Superior temporal gyrus (tissue), 1 donor: ENCODE data around the gene SPEM2.
A peak's percentile ranks its signal among the peaks of the same experiment; 100 is the strongest.

Source experiments
- DNase-seq: peaks from one replicate; pipeline ENCODE4 v3.0.0-alpha.2; 2016; ENCODE audit errors: extremely low spot score

Gene SPEM2

DNA sequence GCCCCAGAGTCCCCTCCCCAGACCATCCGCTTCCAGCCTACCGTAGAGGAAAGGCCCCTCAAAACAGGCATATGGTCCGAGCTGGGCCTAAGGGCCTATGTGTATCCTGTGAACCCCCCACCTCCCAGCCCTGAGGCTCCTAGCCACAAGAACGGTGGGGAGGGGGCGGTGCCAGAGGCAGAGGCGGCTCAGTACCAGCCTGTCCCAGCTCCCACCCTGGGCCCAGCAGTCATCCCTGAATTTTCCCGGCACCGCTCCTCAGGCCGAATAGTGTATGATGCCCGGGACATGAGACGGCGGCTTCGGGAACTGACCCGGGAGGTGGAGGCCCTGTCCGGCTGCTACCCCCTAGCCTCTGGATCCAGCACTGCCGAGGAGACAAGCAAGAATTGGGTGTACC lies 4.2 kb upstream of the SPEM2 start:
- no peak for DNase-seq

DNA sequence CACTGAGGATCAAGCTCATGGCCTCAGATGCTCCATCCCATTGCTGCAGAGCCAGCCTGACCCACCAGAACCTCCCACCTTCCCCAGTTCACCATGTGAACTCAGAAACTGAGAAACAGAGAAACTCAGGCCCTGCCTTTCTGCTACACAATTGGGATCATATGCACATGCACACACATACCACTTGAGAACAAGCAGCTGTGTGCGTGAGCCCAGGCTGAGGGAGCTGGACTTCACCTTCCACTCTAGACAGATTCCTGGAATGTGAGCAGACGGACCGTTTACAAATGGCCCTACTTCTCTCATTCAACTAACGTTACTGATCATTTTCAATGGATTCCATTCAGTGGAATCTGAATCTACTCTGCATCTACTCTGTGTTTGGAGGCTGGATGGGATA lies 1.7 kb upstream of the SPEM2 start:
- DNase-seq, result no peak

DNA sequence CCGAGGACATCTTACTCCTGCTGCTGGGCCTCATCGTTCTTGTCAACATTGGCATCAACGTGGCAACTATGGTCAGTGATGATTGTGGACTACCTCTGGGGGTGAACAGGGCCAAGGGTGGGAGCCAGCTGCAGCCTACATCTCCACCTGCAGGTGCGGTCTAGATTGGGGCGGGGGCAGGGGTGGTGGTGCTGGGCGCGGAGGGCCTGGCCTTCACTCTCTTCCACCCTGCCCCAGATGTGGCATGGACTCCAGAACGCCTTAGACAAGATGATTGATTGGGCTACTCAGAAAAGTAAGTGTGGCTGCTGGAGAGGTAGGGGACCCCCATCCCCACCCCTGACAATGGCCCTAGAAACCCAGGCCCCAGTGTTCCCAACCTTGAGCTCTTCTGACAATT lies 340 bp downstream of the SPEM2 start:
- no peak for DNase-seq

DNA sequence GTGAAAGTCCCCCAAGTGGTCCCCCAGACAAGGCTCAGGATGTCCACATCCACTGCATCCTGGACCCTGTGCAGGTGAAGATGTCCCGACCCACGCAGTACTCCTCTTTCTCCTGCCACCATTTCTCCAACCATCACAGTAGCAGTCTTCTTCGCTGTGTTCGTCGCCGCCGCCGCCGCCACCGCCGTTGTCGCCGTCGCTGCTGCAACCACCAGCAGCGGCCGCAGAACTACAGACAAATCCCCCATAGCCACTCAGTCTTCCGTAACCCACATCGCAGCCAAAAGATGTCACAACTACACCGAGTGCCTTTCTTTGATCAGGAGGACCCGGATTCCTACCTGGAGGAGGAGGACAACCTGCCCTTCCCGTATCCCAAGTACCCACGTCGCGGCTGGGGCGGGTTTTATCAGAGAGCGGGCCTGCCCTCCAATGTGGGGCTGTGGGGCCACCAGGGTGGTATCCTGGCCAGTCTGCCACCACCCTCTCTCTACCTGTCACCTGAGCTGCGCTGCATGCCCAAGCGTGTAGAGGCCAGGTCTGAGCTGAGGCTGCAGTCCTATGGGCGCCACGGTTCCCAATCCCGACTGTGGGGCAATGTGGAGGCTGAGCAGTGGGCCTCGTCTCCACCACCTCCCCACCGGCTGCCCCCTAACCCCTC lies 917 bp downstream of the SPEM2 start:
- no peak for DNase-seq

DNA sequence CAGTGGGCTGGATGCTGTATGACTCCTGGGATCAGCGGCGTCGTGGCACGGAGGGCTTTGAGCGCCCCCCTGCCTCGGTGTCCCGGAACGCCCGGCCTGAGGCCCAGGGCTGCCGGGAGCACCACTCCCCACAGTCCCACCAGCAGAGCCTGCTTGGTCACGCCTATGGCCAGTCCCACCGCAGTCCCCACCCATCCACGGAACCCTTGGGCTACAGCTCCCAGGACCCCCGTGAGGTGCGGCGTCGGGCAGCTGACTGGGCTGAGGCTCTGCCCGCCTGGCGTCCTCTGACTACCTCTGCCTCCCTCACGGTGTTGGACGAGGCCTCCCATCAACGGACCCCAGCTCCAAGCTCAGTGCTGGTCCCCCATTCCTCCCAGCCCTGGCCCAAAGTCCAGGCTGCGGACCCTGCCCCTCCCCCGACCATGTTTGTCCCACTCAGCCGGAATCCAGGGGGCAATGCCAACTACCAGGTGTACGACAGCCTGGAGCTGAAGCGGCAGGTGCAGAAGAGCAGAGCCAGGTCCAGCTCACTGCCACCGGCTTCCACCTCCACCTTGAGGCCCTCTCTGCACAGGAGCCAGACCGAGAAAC lies 1.6 kb downstream of the SPEM2 start:
- no peak for DNase-seq

DNA sequence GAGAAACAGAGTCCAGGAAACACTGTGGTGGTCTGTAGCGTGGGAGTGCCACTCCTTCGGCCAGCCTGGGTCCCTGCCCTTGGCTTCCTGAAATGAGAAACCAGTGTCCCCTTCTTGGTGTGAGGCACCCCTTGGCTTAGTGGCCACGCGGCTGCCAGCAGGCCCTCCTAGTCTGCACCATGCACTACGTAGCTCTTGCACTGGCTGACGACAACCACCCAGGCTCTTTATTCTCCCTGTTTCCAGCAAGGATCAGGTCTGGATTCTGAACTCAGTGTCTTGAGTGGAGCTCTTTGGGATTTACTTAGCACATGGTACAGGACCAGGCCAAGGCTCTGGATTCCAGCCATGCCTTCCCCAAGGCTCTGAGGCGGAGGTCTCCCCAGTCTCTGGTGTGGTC lies 2.1 kb downstream of the SPEM2 start:
- no peak for DNase-seq

DNA sequence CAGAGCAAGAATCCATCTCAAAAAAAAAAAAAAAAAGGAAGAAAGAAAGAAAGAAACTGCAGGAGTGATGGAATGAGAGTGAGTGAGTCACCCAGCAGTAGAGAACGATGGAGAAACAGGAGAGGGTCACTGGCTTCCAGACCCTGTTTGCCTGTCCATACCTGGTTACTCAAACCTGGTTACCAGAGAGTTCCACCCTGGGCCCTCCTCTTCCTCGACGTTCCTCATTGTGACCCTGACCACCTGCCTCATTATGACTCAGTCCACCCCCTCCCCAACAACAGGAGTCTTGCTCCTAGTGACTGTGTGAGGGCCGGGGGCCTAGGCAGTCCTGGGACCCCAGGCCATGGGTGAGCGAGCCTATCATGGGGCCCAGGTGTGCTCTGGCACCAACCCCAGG lies 3.1 kb downstream of the SPEM2 start, which contains the start of gene SPEM3:
SPEM3 (plus strand) TSS at position 301 of the 400 bp plus-strand sequence; CDS start at position 347, 46 bp downstream.
- no peak for DNase-seq

DNA sequence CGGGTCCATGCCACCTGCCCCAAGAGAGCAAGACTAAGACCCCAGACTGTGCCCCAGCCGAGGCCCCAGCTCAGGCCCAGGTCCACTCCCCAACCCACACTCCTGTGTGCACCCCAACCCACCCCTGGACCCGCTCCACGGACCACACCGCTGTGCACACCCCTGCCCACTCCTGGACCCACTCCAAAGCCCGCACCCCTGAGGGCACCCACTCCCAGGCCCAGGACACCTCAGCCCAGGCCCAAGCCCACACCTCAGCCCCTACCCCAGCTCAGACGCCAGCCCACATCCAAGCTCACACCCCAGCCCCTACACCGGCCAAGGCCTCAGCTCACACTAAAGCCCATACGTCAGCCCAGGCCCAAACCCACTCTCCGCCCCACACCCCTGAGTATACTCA lies 4.3 kb downstream of the SPEM2 start:
- no peak for DNase-seq

DNA sequence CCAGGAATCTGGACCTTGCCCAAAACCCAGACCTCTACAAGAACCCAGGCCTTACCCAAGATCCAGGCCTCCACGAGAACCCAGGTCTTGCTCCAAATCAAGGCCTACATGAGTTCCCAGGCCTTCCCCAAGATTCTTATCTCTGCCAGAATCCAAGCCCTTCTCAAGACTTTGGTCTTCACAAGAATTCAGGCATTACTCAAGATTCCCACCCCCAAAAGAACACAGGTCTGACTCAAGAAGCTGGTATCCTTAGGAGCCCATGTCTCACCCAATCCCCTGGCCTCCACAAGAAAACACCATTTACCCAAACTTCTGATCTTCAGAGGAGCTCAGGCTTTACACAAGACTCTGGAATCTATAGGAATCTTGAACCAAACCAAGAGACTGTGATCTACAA lies 5.8 kb downstream of the SPEM2 start:
- no peak for DNase-seq

DNA sequence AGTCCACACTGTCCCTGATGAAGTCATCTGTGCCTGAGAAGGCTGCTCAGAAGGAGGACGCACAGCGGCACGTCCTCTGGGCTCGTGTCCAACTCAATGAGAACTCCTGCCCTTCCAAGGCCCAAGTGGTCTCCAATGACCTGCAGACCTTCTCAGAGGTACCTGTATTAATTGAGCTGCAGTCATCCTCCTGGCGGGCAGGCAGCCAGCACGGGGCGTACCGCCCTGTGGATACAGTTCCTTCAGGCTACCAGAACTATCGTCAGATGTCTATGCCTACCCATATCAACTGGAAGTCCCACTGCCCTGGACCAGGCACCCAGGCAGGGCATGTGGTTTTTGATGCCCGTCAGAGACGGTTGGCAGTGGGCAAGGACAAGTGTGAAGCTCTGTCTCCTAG lies 6.9 kb downstream of the SPEM2 start:
- DNase-seq, result no peak

DNA sequence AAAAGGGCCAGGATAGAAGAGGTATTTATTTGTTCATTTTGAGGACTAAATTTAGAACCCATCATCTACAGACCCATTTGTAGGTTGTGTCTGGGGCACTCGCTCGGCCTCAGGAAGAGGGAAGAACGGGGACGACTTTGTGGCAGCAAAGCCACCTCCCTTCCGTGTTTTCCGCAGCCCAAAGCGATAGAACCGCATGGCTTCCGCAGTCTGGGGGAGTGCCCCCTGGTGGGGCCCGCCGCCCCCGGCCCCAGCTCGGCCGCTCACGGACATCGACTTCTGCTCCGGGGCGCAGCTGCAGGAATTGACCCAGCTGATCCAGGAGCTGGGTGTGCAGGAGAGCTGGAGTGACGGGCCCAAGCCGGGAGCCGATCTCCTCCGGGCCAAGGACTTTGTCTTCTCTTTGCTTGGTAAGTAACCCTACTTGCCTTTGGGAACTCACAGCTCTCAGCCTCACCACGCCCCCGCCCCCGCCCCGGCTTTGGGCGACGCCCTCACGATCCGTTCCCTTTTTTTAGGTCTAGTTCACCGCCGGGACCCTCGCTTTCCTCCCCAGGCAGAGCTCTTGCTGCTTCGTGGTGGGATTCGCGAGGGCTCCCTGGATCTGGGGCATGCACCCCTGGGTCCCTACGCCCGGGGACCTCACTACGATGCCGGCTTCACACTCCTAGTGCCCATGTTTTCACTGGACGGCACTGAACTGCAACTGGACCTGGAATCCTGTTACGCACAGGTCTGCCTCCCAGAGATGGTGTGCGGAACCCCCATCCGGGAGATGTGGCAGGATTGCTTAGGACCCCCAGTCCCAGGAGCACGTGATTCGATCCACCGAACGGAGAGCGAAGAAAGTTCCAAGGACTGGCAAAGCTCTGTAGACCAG lies 10.5 kb downstream of the SPEM2 start:
- no peak for DNase-seq

DNA sequence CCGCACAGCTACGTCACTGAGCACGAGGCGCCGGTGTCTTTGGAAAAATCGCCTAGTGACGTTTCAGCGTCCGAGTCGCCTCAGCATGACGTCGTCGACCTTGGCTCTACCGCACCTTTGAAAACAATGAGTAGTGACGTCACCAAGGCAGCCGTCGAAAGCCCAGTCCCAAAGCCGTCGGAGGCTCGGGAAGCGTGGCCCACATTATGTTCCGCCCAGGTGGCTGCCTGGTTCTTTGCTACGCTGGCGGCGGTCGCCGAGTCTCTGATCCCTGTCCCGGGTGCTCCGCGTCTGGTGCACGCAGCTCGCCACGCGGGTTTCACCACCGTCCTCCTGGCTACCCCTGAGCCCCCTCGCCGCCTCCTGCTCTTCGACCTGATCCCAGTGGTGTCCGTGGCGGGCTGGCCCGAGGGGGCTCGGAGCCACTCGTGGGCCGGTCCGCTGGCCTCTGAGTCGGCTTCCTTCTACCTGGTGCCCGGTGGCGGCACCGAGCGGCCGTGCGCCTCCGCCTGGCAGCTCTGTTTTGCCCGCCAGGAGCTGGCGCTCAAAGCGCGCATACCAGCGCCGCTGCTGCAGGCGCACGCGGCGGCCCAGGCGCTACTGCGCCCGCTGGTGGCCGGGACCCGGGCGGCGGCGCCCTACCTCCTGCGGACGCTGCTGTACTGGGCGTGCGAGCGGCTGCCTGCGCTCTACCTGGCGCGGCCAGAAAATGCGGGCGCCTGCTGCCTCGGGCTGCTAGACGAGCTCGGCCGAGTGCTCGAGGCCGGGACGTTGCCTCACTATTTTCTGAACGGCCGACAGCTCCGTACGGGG lies 11.3 kb downstream of the SPEM2 start:
- peak; percentile 75 for DNase-seq

DNA sequence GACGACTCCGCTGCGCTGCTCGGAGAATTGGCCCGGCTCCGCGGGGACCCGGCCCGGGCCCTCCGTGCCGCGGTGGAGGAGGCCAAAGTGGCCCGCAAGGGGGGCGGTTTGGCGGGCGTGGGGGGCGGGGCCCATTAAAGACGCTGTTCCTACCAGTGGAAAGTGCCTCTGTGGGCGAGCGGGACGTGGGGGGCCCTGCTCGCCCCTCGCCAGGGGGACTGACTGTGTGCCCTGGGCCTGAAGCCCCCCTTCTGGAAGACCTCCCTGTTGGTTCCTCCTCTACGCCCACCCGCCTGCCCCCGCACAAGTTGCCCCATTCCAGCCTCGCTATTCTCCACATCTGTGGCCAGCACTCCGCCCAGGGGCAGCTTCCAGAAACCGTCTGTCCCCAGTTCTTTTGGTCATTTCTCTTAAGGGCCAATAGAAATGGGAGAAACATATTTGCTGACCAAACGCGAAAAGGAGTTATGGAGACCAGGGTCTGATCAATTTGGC lies 12.0 kb downstream of the SPEM2 start:
- DNase-seq, result no peak

DNA sequence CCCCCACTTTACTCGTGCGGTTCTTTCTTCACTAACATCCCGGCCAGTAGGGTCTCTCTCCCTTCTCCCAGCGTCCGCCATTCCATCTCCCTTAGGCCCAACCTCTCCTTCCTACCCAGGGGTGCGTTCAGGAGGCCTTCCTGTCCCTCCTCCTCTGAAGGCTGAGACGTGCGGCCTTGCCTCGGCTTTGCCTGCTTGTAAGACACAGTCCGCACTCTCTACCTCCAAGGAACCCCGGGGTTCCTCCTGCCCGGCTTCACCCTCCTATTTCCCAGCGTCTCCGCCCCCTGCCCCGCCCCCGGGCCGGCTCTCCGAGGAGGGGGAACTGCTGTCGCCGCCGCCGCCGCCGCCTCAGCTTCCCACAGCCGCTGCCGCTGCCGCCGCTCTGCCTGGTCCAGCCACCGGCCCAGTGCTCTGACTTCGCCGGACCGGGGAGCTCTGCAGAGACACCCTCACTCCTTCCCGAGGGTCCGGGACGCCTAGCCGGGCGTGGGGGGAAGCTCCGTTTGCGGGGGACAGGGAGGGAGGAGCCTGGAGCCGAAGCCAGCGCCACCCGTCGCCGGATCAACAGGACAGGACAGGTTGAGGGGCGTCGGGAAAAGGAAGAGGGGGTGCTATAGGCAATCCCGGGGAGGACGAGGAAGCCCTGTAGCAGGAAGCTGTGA lies 12.7 kb downstream of the SPEM2 start:
- no peak for DNase-seq

DNA sequence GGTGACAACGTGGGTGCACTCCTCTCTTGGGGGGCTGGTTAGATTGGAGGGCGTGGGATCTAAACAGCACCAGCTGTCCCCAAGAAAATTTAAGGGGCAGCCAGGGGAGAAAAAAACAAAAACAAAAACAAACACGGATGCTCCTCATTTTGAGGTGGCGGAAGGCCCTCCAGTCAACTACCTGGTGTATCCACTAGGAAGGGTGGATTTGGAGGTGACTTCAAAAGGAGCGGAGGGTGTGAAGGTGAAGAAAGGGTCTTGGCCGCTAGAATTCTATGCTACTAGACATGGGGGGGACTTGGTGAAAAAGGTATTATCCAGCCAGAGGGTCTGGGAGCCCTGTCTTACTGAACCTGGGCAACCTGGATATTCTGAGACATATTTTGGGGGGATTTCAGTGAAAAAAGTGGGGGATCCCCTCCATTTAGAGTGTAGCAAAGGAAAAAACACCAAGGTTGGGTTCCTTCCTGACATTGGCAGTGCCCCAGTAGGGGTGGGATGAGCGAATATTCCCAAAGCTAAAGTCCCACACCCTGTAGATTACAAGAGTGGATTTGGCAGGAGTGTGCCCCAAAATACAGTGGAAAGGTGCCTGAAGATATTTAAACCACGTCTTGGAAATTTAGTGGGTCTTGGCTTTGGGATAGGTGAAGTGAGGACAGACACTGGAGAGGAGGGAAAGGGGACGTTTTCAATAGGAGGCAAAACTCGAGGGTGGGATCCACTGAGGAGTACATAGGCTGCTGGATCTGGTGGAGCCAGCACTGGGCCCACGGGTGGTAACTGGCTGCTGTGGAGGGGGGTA lies 13.4 kb downstream of the SPEM2 start:
- no peak for DNase-seq

DNA sequence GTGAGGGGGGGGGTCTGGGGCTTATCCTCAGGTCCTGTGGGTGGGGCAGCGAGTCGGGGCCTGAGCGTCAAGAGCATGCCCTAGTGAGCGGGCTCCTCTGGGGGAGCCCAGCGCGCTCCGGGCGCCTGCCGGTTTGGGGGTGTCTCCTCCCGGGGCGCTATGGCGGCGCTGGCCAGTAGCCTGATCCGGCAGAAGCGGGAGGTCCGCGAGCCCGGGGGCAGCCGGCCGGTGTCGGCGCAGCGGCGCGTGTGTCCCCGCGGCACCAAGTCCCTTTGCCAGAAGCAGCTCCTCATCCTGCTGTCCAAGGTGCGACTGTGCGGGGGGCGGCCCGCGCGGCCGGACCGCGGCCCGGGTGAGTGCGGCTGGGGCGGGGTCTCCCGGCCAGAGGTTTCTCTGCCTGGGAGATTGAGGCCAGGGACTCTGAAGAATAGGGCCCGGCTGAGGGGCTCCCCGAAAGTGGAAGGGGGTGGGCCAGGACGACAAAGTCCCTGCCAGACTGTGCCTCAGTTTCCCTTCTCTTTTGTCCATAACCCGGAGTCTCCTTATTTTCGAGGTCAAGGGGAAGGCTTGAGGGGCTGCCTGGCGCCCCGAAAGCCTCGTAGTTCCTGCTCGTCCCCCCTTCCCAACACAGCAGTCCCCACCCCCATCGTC lies 14.2 kb downstream of the SPEM2 start, which contains the start of gene FGF11:
FGF11 (plus strand) TSS at position 51 of the 651 bp plus-strand sequence; CDS start at position 160, 109 bp downstream.
- DNase-seq, result no peak

DNA sequence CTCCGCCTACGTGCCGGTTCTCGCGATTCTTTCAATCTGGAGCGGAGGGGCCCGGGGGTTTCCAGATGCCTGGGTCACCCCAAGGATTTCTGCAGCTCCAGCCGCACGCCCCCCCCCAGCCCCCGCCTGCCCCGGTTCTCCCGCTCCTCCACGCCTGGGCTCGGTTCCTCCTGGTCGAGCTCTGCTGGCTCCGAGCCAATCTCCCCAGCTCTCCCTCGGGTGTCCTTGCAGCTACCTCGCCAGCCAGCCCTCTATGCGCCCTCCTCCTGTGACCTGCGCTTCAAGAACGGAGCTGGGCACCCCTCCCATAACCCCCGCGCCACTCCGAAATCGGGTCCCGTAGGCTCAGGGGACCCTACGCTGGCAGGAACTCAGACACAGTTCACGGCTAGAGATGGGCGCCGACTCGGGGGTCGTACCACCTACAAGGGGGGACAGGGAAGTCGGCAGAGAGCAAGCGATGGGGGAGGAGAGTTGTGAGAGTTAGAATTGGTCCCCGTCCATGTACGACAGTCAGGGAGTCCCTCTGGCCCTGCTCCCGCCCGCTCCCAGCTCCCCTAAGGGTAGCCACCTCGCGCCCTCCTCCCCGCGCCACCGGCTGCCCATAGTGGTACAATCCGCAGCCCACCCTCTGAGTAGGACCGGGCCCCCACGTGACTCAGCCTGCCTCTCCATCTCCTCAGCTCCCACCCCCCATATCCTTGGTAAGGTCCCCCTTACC lies 14.9 kb downstream of the SPEM2 start:
- DNase-seq, result no peak

DNA sequence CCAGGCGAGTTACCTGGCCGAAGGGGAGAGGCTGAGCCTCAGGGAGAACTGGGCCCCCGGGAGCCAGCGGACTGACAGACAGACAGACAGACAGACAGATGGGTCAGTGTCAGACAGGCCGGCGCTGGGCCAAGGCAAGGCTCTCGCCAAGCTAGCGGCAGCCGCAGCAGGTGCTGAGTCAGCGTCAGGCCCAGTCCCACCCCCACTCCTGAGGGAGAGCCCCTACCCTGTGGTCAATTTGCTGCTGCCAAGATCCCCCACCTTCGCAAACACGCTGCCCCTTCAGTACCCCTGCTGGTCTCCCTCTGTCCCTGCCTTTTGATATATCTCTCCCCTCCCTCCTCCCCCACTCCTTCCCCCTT lies 15.4 kb downstream of the SPEM2 start:
- DNase-seq, result no peak

DNA sequence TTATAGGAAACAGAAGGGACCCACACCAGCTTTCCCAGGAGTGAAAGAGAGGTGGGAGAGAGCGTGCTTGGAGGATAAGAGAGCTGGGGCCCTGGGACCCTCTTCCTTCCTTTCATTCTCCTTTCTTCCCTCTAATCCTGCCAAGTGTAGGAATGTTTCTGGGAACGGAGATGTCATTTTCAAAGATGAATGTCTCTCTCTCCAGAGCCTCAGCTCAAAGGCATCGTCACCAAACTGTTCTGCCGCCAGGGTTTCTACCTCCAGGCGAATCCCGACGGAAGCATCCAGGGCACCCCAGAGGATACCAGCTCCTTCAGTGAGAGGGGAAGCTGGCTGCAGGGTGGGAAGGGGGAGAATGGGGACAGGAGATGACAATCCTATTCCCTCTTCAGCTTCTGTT lies 15.8 kb downstream of the SPEM2 start:
- no peak for DNase-seq
